Ovary (tissue), 9 donors: Measurements from ENCODE around the gene TPCN2. TPM values are rescaled to one million over a fixed set of nuclear protein-coding genes. Genes with fewer than 3 reads are reported as not detected.

Source experiments
- DNase-seq, 5 donors: peaks; one replicate each; pipeline ENCODE4 v3.0.0-alpha.2; 2019 to 2020
- H3K27ac ChIP-seq, 2 donors: fragments of 200-600 bp; one replicate each; pipeline versions ENCODE4 v1.5.1 to v1.8.0; 2019 to 2022
- H3K27me3 ChIP-seq: fragments of 200-600 bp; one replicate; pipeline ENCODE4 v1.8.0; 2022
- H3K36me3 ChIP-seq: fragments of 200-600 bp; sonication (generic); one replicate; pipeline ENCODE4 v1.5.1; 2019
- H3K4me1 ChIP-seq: one replicate; pipeline ENCODE4 v1.8.1; 2013; ENCODE audit warnings: mild to moderate bottlenecking, moderate library complexity; ENCODE audit not compliant: insufficient read depth
- H3K4me3 ChIP-seq: fragments of 200-600 bp; sonication (generic); one replicate; pipeline ENCODE4 v1.5.1; 2017
- H3K9me3 ChIP-seq, 2 donors: fragments of 200-600 bp in 1 of 2; sonication (generic) in 1 of 2; one replicate each; pipeline versions ENCODE4 v1.5.1 to v1.8.1; 2013 to 2019; ENCODE audit warnings: mild to moderate bottlenecking in 1 of 2, moderate library complexity in 1 of 2
- CTCF ChIP-seq, 3 donors: fragments of 450-650 bp in 2 of 3; fragments of 200-600 bp in 1 of 3; IDR thresholded peaks; one replicate each; pipeline versions ENCODE4 v1.5.1 to v1.8.0; 2016 to 2022; ENCODE audit warnings: antibody characterized with exemption in 3 of 3, mild to moderate bottlenecking in 1 of 3
- EP300 ChIP-seq: sonication (generic); formaldehyde crosslinking; IDR thresholded peaks from one replicate; pipeline ENCODE4 v1.6.1; 2017; ENCODE audit warnings: antibody characterized with exemption
- POLR2A ChIP-seq: fragments of 450-650 bp; IDR thresholded peaks from one replicate; pipeline ENCODE4 v1.6.1; 2017; ENCODE audit warnings: antibody characterized with exemption, mild to moderate bottlenecking, moderate library complexity
- WGBS, 3 donors: extraction: QIAGEN DNeasy Blood & Tissue Kit in 1 of 3; methylation state at CpG; one replicate each; pipeline versions ENCODE4 v1.1.5 to v1.1.7; 2013 to 2017; 5-methylcytosine and 5-hydroxymethylcytosine counted together
- intact Hi-C, 4 donors: fragments of 100-400 bp; cut with DNase I; formaldehyde crosslinking; loops; one replicate each; pipeline versions ENCODE4 v1.11.0 to v1.15.1; 2022 to 2023
- polyA plus RNA-seq, 2 donors: library from polyadenylated mRNA; stranded (reverse); fragments of 200-250 nt in 1 of 2; fragments of 350-450 nt in 1 of 2; fragmentation: Illumina TruSeq in 1 of 2; extraction: RNeasy Lipid Tissue Mini Kit (QIAGEN cat#74804) in 1 of 2; gene quantifications; one replicate each; pipeline ENCODE4 v1.2.3, GENCODE V29; 2013 to 2014
- total RNA-seq, 7 donors: library from RNA; depleted of rRNA in 2 of 7; stranded (reverse); fragments of >200 nt in 2 of 7; fragmentation: NEBNext Ultra II Directional in 3 of 7; extraction: Animal tissue kit (Norgen Biotek cat#: 25700) in 3 of 7; gene quantifications; one replicate each; pipeline versions ENCODE4 v1.1.0 to v1.2.4, GENCODE V29; 2016 to 2023
- donor health status: DM: no; HTN: no; CAD: no; lungs with moderate emphysema.
- donor health status: DM: no; HTN: no; CAD: no.
- donor health status: Bipolar disorder and iron deficiency.
- donor health status: DM: yes; HTN: yes; CAD: no.
- donor health status: DM: no; HTN: no; CAD: no.
- donor health status: DM: yes; HTN: yes; CAD: no.

TPCN2 gene
- total and polyA plus RNA-seq, 9 donors, result 6.5 to 35.7 (median 23.3) TPM

GRCh38 chr11:69157156-69157821 lies 108.6 kb downstream of the TPCN2 start:
- no peak overlapping the region for H3K27ac ChIP-seq
- DNase-seq, result no peak
- H3K36me3 ChIP-seq, result no peaks in the 10 kb centered on the region
- H3K4me1 ChIP-seq, result peaks cover 2% of the 10 kb centered on the region
- 10 to 12% (median 12%) methylated on average over 32 to 44 of the region's 44 CpGs for WGBS, 3 donors
- intact Hi-C loops, result no loop called here
- no peak for TF ChIP-seq EP300
- no peak for TF ChIP-seq POLR2A
- TF ChIP-seq CTCF (IDR thresholded peaks at IDR 0.05), result no peak
- no peak overlapping the region for H3K4me3 ChIP-seq
- no peaks in the 10 kb centered on the region for H3K9me3 ChIP-seq
- no peaks in the 10 kb centered on the region for H3K27me3 ChIP-seq

GRCh38 chr11:69157822-69158231 lies 109.1 kb downstream of the TPCN2 start:
- intact Hi-C loops, result no loop called here
- Histone ChIP-seq H3K4me1 (peaks cover 2% of the 10 kb centered on the region), H3K27me3 (no peaks in the 10 kb centered on the region), H3K27ac (no peak overlapping the region), H3K36me3 (no peaks in the 10 kb centered on the region), H3K4me3 (no peak overlapping the region), H3K9me3 (no peaks in the 10 kb centered on the region)
- 90 to 93% (median 93%) methylated on average over 15 of the region's 15 CpGs for WGBS, 3 donors
- DNase-seq, result no peak
- TF ChIP-seq POLR2A, result no peak
- TF ChIP-seq EP300, result no peak
- no peak for TF ChIP-seq CTCF (IDR thresholded peaks at IDR 0.05)

- H3K27ac ChIP-seq, result no peak overlapping the region
- no peaks in the 10 kb centered on the region for H3K27me3 ChIP-seq
- no peak overlapping the region for H3K4me3 ChIP-seq
- H3K4me1 ChIP-seq, result peaks cover 2% of the 10 kb centered on the region
- intact Hi-C loops, result no loop called here
- TF ChIP-seq CTCF (IDR thresholded peaks at IDR 0.05), result no peak
- TF ChIP-seq EP300, result no peak
- no peak for TF ChIP-seq POLR2A
- no peaks in the 10 kb centered on the region for H3K9me3 ChIP-seq
- no peak for DNase-seq
- H3K36me3 ChIP-seq, result no peaks in the 10 kb centered on the region
- WGBS, 3 donors, result 87 to 95% (median 89%) methylated on average over 21 of the region's 21 CpGs
Observed at GRCh38 chr11:69158301-69159149, 109.8 kb downstream of the TPCN2 start.

GRCh38 chr11:69159150-69159852 lies 110.6 kb downstream of the TPCN2 start:
- no peak for DNase-seq
- intact Hi-C loops, result no loop called here
- no peak overlapping the region for H3K4me3 ChIP-seq
- no peaks in the 10 kb centered on the region for H3K27me3 ChIP-seq
- H3K4me1 ChIP-seq, result peaks cover 2% of the 10 kb centered on the region
- TF ChIP-seq POLR2A (no peak), CTCF (IDR thresholded peaks at IDR 0.05) (no peak), EP300 (no peak)
- H3K9me3 ChIP-seq, result no peaks in the 10 kb centered on the region
- H3K27ac ChIP-seq, result no peak overlapping the region
- no peaks in the 10 kb centered on the region for H3K36me3 ChIP-seq
- 91 to 92% (median 91%) methylated on average over 19 of the region's 19 CpGs for WGBS, 3 donors
